DND-41 (cell line): ENCODE data around the gene BCL7A.

ENCODE experiments used
- EZH2 ChIP-seq: IDR thresholded peaks from 3 replicates; pipeline ENCODE4 v1.6.1; 2012; ENCODE audit warnings: borderline replicate concordance, low read depth, mild to moderate bottlenecking, moderate library complexity, low read length, inconsistent platforms; ENCODE audit not compliant: severe bottlenecking
- TF ChIP-seq, protein P1 (sequence below): IDR thresholded peaks from 2 replicates; pipeline ENCODE4 v1.5.1; 2012; ENCODE audit warnings: borderline replicate concordance, low read length, moderate library complexity, mild to moderate bottlenecking; ENCODE audit not compliant: poor library complexity, severe bottlenecking; ENCODE audit errors: extremely low read depth

DNA sequence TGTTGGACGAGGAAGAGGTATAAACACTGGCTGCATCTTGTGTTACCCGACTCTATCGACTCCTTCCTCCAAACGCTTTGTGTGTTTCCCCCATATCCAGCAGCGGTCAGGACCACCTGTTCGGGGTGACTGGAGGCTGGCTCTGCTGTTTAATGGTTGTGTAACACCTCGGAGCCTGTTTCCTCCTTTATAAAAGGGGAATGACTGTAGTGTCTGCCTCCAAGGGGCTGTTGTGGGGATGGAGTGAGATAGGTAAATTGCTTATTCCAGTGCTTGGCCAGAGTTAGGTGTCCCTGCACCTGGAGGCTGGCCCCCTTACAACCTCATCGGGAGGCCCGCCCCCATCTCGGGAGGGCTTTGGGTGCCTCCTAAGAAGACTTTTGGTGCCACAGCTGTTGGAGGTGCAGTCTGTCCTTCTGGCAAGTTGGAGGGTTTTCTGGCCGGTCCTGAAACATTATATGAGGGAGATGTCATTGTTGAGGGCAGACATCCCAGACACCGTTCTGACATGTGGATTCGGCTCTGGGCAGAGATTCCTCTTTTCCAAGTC, 57.9 kb downstream of the BCL7A start:
- TF ChIP-seq, protein P1, sequence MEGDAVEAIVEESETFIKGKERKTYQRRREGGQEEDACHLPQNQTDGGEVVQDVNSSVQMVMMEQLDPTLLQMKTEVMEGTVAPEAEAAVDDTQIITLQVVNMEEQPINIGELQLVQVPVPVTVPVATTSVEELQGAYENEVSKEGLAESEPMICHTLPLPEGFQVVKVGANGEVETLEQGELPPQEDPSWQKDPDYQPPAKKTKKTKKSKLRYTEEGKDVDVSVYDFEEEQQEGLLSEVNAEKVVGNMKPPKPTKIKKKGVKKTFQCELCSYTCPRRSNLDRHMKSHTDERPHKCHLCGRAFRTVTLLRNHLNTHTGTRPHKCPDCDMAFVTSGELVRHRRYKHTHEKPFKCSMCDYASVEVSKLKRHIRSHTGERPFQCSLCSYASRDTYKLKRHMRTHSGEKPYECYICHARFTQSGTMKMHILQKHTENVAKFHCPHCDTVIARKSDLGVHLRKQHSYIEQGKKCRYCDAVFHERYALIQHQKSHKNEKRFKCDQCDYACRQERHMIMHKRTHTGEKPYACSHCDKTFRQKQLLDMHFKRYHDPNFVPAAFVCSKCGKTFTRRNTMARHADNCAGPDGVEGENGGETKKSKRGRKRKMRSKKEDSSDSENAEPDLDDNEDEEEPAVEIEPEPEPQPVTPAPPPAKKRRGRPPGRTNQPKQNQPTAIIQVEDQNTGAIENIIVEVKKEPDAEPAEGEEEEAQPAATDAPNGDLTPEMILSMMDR, result no peak
- no peak for TF ChIP-seq EZH2
